HG02852 (cell line): ENCODE data around the gene AXIN1.
"Not testable (repeated sequence)": the region's sequence is repeated elsewhere in the genome, so short reads cannot be mapped to it uniquely, and the experiment has no call there.

Experiments used
- ATAC-seq: cut with Tn5 transposase; IDR thresholded peaks from one replicate; pipeline ENCODE4 v1.9.1; 2021; ENCODE audit warnings: mild to moderate bottlenecking, moderate library complexity; ENCODE audit not compliant: unreplicated experiment

Gene AXIN1

DNA sequence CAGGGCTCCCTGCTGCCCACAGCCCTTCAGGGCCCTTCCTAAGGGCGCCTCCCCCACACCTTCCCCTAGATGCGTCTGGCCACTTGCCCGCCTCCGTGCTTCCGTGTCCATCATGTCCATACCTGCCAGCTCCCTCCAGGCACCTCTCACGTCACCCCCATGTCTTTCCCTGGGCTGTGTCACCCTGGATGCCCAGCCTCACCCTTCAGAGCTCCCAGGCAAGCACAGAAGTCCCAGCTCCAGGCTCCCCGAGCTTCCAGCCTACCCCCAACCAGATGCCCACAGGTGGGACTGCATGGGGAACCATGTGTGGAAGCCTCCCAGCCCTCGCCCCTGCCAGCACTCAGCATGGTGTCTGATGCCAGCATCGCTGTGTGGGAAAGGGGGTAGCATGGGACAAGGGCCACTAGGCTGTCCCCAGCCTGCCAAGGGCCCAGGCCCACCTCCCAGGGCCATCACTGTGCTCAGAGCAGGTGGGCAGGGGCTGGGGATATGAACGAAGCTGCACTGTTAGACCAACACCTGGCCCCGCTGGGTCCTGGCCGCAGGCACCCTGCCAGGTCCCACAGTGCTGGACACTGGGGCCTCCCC is 1.9 kb upstream of the AXIN1 start:
- no peak for ATAC-seq

DNA sequence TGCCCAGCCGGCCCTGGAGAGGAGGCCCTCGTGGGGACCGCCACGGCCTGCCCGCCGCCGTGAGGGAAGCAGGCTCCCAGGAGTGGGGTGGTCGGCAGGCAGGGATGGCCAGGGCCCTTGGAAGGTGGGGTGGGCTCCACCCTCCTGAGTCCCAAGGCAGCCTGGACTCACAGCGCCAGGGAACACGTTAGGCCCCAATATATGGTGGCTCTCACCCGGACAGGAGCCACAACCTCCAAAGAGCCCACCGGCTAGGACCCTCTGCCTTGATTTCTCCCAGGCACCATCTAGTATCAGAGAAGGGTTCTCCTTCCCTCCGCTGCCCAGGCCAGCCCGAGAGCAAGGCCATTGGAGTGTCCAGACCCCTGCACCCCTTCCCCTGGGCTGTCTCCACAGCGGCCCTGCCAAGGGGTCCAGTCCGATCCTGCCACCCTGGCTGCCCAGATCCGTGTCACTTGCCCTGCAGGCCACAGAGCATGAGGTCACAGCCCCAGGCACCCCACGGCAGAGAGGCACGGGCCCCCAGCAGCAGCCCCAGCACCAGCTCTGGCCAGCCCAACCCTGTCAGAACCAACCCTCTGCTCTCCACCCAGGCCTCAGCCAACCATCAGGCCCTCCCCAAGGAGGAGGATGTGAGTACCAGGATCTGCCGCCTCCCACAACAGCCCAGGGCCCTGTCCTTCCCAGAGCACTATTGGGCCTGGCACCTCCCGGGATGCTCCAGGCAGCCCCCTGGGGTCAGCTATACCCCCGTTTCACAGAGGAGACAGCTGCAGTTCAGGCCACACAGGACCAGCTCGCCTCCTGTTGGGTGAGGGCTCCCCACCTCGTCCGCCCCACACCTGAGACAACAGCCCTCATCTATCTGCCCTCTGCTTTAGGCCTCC is 1.1 kb upstream of the AXIN1 start:
- no peak for ATAC-seq

DNA sequence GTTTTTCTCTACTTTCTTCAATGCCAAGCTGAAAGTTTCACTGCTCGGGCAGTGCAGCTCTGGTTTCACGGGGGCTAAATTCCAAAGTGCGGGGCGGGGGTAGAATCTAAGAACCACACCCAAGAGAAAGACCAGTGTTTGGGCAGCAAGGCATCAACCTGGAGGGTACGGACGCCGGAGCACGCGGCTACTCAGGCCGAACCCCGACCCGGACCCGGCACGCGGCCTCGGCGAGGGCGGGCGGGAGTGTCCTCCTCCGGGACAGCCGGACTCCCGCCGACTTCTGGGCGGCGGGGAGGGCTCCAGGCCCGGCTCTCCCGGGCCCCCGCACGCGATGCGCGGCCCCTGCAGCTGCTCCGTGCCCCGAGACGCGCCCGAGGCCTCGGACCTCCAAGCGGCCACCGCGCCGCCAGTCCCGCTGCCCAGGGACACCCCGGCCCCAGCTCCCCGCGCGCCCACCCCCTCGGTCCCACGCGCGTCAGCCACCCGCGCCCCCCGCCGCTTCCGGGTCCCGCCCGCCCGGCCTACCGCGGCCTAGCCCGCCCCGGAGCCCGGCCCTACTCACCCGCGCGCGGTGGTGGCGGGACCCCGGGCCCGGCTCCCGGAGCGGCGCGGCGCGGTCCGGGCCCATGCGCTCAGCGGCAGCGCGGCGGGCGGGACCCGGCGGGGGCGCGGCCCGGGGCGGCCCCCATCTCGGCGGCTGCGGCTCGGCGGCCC is 561 bp downstream of the AXIN1 start:
- peak; percentile 30 for ATAC-seq

DNA sequence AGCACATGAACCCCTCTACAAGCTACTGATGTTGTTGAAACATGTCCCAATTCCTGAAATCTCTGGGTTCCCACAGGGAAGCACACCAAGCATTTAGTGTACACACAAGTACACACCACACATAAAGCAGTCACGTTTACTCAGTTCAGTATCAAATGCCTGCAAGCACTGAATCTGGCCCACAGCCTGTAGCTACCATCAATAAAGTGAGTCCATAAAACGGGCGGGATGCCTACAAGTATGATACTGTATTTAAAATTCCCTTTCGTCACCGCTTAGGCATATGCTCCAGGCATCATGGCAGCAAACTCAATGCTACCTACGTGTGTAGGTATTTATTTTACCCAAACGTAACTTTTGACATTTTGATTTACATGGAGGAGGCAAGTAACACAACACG is 2.3 kb downstream of the AXIN1 start:
- ATAC-seq = no peak

DNA sequence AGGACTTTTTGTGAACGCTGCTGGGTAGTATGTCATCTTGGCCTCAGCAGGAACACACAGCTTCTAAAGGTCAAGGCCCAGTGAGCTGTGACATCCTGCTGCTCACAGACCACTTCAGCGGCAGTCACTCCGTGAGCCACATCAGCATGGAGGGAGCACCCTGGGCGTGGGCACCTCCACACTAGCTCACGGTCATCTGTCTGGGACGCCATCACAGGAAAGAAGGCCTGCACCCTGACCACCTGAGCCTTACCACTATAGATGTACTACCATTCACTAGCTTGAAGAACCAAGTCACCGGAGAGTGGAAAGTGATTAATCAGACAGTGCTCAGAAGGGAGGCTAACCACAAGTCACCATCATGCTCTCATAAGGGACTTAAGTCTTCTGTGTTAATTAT is 3.3 kb downstream of the AXIN1 start:
- no peak for ATAC-seq

DNA sequence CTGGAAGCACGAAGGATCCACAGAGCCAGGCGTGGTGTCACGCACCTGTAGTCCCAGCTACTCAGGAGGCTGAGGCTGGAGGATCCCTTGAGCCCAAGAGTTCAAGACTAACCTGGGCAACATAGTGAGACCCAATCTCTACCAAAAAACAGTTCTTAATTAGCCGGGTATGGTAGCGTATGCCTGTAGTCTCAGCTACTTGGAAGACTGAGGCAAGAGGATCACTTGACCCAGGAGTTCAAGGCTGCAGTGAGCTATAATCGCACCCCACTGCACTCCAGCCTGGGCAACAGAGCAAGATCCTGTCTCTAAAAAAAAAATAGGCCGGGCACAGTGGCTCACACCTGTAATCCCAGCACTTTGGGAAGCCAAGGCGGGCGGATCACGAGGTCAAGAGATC is 4.0 kb downstream of the AXIN1 start:
- ATAC-seq = not testable (repeated sequence)

DNA sequence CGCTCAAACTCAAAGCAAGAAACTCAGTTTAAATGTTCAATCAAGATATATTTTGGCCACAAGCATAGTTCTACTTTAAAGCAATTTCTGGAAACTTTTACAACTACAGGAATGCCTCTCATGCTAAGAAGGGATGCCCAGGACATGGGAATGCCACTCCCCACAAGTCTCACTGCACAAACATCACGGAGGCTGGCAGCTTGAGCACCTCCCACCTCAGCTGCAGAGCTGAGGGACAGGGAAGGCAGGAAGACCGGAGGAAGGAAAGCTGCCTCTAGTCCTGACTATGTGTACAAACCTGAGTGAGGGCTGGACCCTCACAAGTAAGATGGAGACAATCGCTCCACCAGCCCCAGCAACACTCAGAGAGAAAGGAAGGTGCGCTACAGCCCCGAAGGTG is 5.3 kb downstream of the AXIN1 start:
- ATAC-seq = no peak

DNA sequence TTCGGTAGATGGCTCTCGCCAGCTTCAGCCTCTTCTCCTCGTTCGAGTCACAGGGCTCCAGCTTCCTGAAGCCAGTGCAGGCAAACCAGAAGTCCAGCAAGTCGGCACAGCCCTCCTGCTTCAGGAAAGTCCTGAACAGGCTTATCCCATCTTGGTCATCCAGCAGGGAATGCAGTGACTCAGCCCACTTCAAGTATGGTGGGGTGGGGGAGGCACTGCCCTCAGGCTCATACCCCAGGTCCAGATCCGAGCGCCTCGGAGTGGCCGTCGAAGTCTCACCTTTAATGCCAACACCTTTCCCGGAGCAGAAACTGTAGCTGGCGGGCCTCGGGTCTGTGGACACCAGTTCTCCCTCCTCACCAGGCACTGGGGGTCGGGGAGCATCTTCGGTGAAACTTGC is 5.9 kb downstream of the AXIN1 start:
- ATAC-seq = no peak

DNA sequence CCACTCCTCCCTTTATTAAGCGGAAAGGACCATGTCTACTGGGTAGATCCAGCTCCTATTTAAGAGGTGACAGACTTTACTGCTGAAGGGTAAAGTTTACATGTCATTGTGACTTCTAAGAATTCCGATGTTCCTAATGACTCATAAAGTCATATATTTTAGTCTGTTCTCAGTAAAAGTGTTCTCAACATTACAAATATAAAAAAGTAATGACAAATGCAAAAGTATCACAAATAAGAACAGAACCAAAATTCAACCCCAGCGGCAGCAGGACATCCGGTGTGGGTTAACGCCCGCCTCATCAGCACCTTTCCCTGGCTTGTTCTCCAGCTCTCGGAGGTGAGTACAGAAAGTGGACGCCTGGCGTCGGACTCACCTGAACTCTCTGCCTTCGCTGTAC is 6.8 kb downstream of the AXIN1 start:
- no peak for ATAC-seq

DNA sequence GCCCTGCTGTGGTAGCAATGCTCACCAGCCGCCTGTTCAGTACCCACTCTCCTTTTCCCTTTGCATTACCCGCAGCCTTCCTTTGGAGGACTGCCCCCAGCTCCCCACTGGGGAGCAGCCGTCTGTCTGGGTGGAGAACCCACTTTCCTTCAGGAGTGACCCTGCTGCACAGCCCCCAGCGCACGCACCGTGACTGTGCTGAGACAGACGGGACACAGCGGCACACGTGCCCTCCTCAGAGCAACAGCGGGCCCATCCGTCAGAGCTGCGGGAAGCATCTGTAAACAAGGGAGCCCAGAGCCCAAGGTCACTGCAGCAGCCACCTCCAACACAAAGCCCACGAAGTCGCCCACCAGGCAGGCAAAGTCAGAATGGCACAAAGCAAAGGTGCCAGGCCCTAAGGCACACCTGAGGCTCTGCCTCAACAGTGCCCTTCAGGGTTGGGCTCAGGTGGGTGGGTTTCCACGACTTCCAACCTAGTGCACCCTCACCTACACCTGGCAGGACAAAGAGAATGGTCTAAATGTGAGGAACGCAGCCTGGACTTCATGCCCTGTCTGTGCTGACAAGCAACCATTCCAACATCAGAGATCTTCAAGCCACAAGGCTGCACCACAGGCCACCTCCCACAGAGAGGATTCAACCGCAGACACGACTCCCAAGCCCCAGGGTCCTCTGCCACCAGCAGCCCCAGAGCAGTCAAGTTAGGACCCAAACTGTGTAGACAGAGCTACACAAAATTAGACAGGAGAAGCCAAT is 9.9 kb downstream of the AXIN1 start:
- ATAC-seq = no peak

DNA sequence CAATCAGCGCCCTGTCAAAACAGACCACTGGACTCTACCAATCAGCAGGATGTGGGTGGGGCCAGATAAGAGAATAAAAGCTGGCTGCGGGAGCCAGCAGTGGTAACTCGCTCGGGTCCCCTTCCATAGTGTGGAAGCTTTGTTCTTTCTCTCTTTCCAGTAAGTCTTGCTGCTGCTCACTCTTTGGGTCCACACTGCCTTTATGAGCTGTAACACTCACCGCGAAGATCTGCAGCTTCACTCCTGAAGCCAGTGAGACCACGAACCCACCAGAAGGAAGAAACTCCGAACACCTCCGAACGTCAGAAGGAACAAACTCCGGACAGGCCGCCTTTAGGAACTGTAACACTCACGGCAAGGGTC is 10.6 kb downstream of the AXIN1 start:
- ATAC-seq = not testable (repeated sequence)

DNA sequence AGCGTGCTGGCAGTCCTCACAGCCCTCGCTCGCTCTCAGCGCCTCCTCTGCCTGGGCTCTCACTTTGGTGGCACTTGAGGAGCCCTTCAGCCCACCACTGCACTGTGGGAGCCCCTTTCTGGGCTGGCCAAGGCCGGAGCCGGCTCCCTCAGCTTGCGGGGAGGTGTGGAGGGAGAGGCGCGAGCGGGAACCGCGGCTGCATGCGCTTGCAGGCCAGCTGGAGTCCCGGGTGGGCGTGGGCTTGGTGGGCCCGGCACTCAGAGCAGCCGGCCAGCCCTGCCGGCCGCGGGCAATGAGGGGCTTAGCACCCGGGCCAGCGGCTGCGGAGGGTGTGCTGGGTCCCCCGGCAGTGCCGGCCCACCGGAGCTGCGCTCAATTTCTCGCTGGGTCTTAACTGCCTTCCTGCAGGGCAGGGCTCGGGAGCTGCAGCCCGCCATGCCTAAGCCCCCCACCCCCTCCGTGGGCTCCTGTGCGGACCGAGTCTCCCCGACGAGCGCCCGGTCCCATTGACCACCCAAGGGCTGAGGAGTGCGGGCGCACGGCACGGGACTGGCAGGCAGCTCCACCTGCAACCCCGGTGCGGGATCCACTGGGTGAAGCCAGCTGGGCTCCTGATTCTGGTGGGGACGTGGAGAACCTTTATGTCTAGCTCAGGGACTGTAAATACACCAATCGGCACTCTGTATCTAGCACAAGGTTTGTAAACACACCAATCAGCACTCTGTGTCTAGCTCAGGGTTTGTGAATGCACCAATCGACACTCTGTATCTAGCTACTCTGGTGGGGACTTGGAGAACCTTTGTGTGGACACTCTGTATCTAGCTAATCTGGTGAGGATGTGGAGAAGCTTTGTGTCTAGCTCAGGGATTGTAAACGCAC is 11.2 kb downstream of the AXIN1 start:
- not testable (repeated sequence) for ATAC-seq

DNA sequence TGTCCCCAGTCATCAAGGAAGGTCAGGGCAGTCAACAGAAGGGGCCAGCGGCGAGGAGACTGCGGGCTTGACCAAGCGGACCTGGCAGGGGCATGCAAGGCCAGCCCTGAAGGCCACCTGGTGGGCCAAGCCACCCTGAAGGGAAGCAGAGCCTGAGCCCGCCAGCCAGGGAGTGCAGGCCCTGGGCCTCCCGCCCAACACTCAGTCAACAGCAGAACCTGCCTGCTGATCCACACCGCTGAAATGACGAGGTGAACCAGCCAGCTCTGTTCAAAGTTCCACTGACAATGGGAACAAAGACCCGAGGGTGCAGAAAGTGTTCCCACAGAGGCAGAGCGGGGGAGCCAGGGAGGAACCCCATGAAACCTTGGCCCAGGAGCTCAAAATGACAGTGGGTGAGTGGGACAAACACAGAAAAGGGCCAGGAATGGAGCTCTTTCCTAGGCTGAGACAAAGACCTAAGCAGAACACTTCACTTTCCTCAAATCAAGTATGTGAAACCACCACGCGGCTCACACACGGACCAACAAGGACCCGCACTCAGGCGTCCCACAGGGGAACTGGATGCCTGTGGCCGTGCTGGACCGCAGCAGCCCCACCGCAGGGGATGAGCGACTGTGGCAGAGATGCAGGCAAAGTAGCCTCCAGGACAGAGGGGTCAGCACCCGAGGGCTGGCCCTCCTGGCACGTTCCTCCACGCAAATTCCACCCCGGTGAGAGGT is 12.0 kb downstream of the AXIN1 start:
- no peak for ATAC-seq

DNA sequence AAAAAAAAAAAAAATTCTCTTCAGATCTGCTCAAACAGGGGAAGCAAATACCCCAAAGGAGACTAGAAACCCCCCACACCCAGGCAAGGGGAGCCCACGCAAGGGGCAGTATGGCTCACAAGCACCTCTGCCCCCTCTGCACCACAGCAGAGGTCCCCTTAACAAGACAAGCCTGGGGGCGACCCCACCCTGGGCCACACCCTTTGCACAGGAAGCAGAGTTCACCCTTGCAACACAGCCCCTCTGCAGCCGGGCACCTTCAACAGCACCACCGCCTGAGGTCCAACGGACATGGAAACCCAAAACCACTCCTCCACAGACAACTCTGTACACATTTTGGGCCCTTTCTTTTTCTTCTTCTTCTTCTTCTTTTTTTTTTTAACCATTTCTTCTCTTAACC is 12.8 kb downstream of the AXIN1 start:
- no peak for ATAC-seq

DNA sequence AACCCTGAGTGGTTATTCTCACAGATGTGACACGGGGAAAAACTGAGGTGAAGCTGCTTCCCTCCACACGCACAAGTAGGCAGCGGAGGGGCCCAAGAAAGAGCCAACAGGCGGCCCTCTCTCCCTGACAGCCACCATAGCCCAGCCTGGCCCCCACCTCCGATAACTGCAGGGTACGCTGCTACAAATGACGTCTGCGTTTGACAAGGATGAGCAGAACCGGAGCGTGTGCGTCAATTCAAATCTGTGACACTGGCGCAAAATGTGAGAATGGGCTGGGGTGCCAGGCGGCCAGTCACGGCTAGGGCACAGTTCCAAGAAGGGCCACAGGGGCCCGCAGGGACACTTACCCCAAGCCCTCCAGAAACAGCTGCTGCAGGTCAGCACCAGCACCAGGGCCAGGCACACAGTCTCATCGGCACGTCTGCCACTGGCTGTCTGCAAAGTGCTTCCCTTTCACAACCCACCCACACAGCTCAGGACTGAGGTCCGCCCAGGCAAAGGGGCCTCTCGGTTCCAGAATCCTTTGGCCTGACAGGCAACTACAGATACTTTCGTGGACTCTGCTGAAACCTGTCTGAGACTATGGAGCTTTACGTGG is 14.4 kb downstream of the AXIN1 start:
- no peak for ATAC-seq

DNA sequence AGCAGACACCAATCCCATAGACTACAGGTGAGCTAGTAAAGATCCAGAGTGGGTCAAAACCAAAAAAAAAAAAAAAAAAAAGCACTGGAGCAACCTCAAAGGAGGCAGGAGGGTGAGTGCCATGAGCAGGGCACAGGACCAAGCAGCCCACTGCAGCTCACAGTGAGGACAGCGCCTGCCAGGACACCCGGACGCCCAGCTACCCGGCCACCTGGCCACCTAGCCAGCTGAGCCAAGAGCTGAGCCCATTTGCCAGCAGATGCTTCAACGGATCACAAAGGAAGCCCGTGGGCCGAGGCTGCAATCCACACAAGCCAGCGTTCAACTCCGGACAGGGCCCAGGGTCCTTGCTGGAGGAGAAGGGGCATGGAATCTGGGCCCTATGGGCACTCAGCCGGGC is 15.1 kb downstream of the AXIN1 start:
- ATAC-seq = no peak

DNA sequence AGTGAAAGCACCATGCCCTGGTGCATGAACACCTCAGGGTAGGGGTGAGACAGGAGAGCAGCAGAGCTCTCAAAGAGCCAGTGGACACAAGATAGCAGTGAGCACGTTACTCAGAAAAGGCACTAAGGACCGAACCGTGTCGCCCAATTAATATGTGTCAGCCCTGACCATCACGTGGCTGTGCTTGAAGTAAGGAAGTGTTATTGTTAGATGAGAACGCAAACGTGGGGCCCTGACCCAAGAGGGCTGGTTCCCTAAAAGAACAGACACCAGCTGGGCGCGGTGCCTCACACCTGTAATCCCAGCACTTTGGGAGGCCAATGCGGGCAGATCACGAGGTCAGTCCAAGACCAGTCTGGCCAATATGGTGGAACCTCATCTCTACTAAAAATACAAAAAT is 16.3 kb downstream of the AXIN1 start:
- no peak for ATAC-seq

DNA sequence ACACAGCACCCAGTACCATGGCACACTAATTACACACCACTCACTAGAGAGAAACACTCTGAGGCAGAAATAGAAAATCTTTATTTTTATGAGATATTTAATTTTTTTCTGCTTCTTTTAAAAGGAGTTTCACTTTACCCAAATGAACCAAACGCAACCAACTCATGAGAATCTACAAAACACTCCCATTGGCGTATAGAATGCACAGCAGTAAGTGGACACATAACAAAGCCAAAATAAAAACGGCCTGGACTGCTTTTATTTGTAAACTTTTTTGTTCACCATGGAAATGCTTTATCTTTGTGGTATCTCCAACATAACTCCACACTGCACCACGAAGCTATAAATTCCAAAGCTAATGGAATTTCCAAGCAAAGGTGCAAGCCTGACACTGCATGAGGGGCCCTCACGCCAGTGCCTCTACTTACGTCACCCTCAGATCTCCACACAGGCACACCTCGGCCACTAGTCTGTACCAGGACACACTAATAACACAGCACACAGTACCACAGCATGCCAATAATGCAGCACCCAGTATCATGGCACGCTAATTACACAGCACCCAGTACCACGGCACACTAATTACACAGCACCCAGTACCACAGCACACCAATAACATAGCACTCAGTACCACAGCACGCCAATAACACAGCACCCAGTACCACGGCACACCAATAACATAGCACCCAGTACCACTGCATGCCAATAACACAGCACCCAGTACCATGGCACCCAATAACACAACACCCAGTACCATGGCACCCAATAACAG is 17.5 kb downstream of the AXIN1 start:
- ATAC-seq = not testable (repeated sequence)
